Stimulated activated CD4-positive, alpha-beta T cell treated with anti-CD3 and anti-CD28 coated beads, Interleukin-15, amount 100 ng/mL, for 48 hours (primary cell): ENCODE measurements around the gene HOXA11.

Experiments used
- DNase-seq, 2 donors: peaks; one replicate each; pipeline ENCODE4 v3.0.0-alpha.2; 2020; ENCODE audit warnings: low read depth in 2 of 2

HOXA11 gene

GRCh38 chr7:27133409-27134231, 51.4 kb downstream of the HOXA11 start:
- no peak for DNase-seq

GRCh38 chr7:27132978-27133377, 52.1 kb downstream of the HOXA11 start:
- DNase-seq: no peak

- no peak for DNase-seq
Observed at GRCh38 chr7:27132214-27132613, 52.8 kb downstream of the HOXA11 start.

GRCh38 chr7:27131390-27131819, 53.6 kb downstream of the HOXA11 start:
- no peak for DNase-seq
